CD14-positive monocyte (primary cell): ENCODE measurements around the gene GRWD1. TPM values are rescaled to one million over a fixed set of nuclear protein-coding genes. Genes with fewer than 3 reads are reported as not detected.

Experiments
- DNase-seq, 3 donors: peaks; one replicate each; pipeline ENCODE4 v3.0.0-alpha.2; 2011 to 2022
- H2AFZ ChIP-seq: 2 replicates; pipeline ENCODE4 v1.6.0; 2012; ENCODE audit warnings: mild to moderate bottlenecking, low read depth, low read length, inconsistent platforms; ENCODE audit not compliant: insufficient read depth, poor library complexity, severe bottlenecking
- H3K27ac ChIP-seq, 2 donors: 1 replicate in 1 of 2; 2 replicates in 1 of 2; pipeline ENCODE4 v1.5.1; 2012 to 2013; ENCODE audit warnings: low read length in 2 of 2, control low read depth in 1 of 2, inconsistent platforms in 1 of 2, low read depth in 1 of 2, mild to moderate bottlenecking in 1 of 2
- H3K27me3 ChIP-seq, 2 donors: one replicate each; pipeline versions ENCODE4 v1.6.0 to v1.6.1; 2011 to 2013; ENCODE audit warnings: low read length in 2 of 2; ENCODE audit not compliant: control insufficient read depth in 2 of 2, insufficient read depth in 2 of 2
- H3K36me3 ChIP-seq, 2 donors: replicated peaks in 1 of 2; 1 replicate in 1 of 2; 2 replicates in 1 of 2; pipeline versions ENCODE4 v1.5.1 to v1.6.1; 2012 to 2013; ENCODE audit warnings: low read length in 2 of 2, control low read depth in 1 of 2, inconsistent platforms in 1 of 2, mild to moderate bottlenecking in 1 of 2; ENCODE audit not compliant: insufficient read depth in 2 of 2, control insufficient read depth in 1 of 2
- H3K4me1 ChIP-seq, 2 donors: 1 replicate in 1 of 2; 2 replicates in 1 of 2; pipeline versions ENCODE4 v1.5.1 to v1.6.1; 2012 to 2013; ENCODE audit warnings: low read length in 2 of 2, control low read depth in 1 of 2, inconsistent platforms in 1 of 2, mild to moderate bottlenecking in 1 of 2, moderate library complexity in 1 of 2; ENCODE audit not compliant: insufficient read depth in 2 of 2, control insufficient read depth in 1 of 2
- H3K4me2 ChIP-seq: replicated peaks from 2 replicates; pipeline ENCODE3; 2012; ENCODE audit warnings: low read length, moderate library complexity, mild to moderate bottlenecking; ENCODE audit not compliant: poor library complexity, severe bottlenecking; ENCODE audit errors: extremely low read depth
- H3K4me3 ChIP-seq, 3 experiments: fragments of 200-600 bp in 1 of 3; sonication (generic) in 1 of 3; replicated peaks in 1 of 3; 1 replicate in 2 of 3; 2 replicates in 1 of 3; pipeline ENCODE4 v1.5.1; 2011 to 2013; ENCODE audit warnings: low read length in 3 of 3, mild to moderate bottlenecking in 3 of 3, control low read depth in 2 of 3, low read depth in 2 of 3, inconsistent platforms in 1 of 3, moderate library complexity in 1 of 3
- H3K79me2 ChIP-seq: 2 replicates; pipeline ENCODE4 v1.6.0; 2012; ENCODE audit warnings: mild to moderate bottlenecking, control low read depth, inconsistent platforms, low read length, moderate library complexity; ENCODE audit not compliant: insufficient read depth
- H3K9ac ChIP-seq: 2 replicates; pipeline ENCODE4 v1.6.0; 2017; ENCODE audit warnings: low read length, mild to moderate bottlenecking; ENCODE audit not compliant: insufficient read depth, poor library complexity, severe bottlenecking
- H3K9me3 ChIP-seq, 2 donors: replicated peaks in 1 of 2; 1 replicate in 1 of 2; 2 replicates in 1 of 2; pipeline versions ENCODE4 v1.5.1 to v1.6.1; 2012 to 2013; ENCODE audit warnings: low read length in 2 of 2, control low read depth in 1 of 2; ENCODE audit not compliant: control insufficient read depth in 1 of 2, insufficient read depth in 1 of 2
- H4K20me1 ChIP-seq: 2 replicates; pipeline ENCODE4 v1.6.0; 2012; ENCODE audit warnings: mild to moderate bottlenecking, low read length, control low read depth, moderate library complexity; ENCODE audit not compliant: insufficient read depth
- H3K27ac Mint-ChIP-seq, 7 donors: one replicate each; pipeline ENCODE4 v1.8.0; 2020; ENCODE audit warnings: mild to moderate bottlenecking in 7 of 7, mixed read lengths in 7 of 7, moderate library complexity in 6 of 7, inconsistent platforms in 2 of 7
- H3K27me3 Mint-ChIP-seq, 3 donors: one replicate each; pipeline ENCODE4 v1.8.0; 2021 to 2022; ENCODE audit warnings: low read depth in 3 of 3, mild to moderate bottlenecking in 3 of 3, mixed read lengths in 3 of 3, moderate library complexity in 3 of 3, inconsistent platforms in 1 of 3
- H3K36me3 Mint-ChIP-seq, 2 donors: one replicate each; pipeline ENCODE4 v1.8.0; 2020; ENCODE audit warnings: mixed read lengths in 2 of 2, inconsistent platforms in 1 of 2, mild to moderate bottlenecking in 1 of 2
- H3K4me1 Mint-ChIP-seq: one replicate; pipeline ENCODE4 v1.8.0; 2020; ENCODE audit warnings: mild to moderate bottlenecking, mixed read lengths
- H3K4me3 Mint-ChIP-seq, 2 donors: one replicate each; pipeline ENCODE4 v1.8.0; 2020; ENCODE audit warnings: mild to moderate bottlenecking in 2 of 2, mixed read lengths in 2 of 2, moderate library complexity in 1 of 2
- H3K9me3 Mint-ChIP-seq, 7 donors: one replicate each; pipeline ENCODE4 v1.8.0; 2020 to 2022; ENCODE audit warnings: mixed read lengths in 7 of 7, mild to moderate bottlenecking in 6 of 7, moderate library complexity in 6 of 7, inconsistent platforms in 2 of 7
- WGBS: methylation state at CpG from one replicate; pipeline ENCODE4 v1.1.5; 2013; ENCODE audit warnings: missing lambda C conversion rate; ENCODE audit not compliant: insufficient coverage; 5-methylcytosine and 5-hydroxymethylcytosine counted together
- intact Hi-C, 2 donors: fragments of 100-400 bp; cut with micrococcal nuclease; formaldehyde crosslinking; loops; one replicate each; pipeline versions ENCODE4 v1.15.0 to v1.15.1; 2023
- polyA plus RNA-seq, 3 donors: library from polyadenylated mRNA; depleted of rRNA in 1 of 3; unstranded in 2 of 3; stranded (reverse) in 1 of 3; fragments of 300-500 nt in 2 of 3; fragments of >200 nt in 1 of 3; fragmentation: Illumina TruSeq in 2 of 3; gene quantifications; 1 replicate in 2 of 3; 2 replicates in 1 of 3; pipeline ENCODE4 v1.2.3, GENCODE V29; 2012 to 2021
- TF ChIP-seq, protein P1 (sequence below): fragments of 200-600 bp; IDR thresholded peaks from one replicate; pipeline ENCODE4 v1.8.0; 2022; ENCODE audit warnings: antibody characterized with exemption, mild to moderate bottlenecking

Gene GRWD1
- polyA plus RNA-seq, 3 donors, result 3.7 to 13.9 (median 10.0) TPM

DNA sequence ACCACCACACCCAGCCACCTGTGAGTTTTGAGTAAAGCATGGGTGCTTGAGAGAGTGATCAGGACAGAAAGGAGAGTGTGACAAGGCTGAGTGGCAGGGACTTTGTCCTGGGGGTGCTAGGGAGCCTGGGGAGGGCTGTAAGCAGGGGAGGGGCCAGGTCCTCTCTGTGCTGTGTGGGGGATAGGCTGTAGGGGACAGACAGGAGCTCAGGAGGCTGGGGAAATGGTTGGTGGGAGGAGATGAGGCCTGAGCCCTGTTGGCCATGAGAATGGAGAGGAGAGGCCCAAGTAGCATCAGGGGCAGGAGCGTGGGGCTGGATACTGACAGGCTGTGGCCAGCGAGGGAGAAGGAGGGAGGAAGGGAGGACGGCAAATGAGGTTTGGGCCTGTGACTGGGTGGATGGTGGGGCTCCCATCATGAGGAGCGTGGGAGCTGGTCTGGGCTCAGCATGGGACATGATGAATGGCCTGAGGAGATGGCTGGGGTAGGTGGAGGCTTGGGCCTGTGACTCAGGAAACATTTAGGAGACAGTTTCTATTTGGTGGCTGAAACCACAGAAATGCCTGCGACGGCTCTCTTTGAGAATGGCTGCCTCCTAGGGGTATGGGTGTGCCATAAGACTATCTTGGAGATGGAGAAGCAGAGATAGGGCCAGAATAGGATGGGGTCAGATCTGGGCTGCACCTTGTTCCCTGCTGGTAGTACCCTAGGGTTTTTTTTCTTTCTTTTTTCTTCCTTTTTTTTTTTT is 27.3 kb upstream of the GRWD1 start:
- Histone ChIP-seq H4K20me1 (no peaks in the 10 kb centered on the region), H3K9me3 (no peaks in the 10 kb centered on the region), H3K27ac (no peak overlapping the region), H3K4me2 (peak overlapping the region; percentile 49), H3K27me3 (peaks cover 0 to 21% of the 10 kb centered on the region in 2 donors), H3K4me1 (peaks cover 23 to 30% of the 10 kb centered on the region in 2 donors), H3K79me2 (no peaks in the 10 kb centered on the region), H3K36me3 (no peaks in the 10 kb centered on the region), H3K9ac (no peak overlapping the region), H3K4me3 (peak overlapping the region in 1 of 3 experiments; percentile 52), H2AFZ (no peak overlapping the region)
- WGBS, result 66% methylated on average over 6 of the region's 6 CpGs
- Mint-ChIP-seq H3K4me3 (peak overlapping the region in 1 of 2 donors; percentile 92), H3K27ac (peak overlapping the region in 5 of 7 donors; percentile 15 to 87 (median 43)), H3K27me3 (peaks cover 19 to 32% (median 21%) of the 10 kb centered on the region in 3 donors), H3K36me3 (peaks cover 0 to 4% of the 10 kb centered on the region in 2 donors), H3K4me1 (peaks cover 30% of the 10 kb centered on the region), H3K9me3 (peaks cover 0 to 9% (median 1%) of the 10 kb centered on the region in 7 donors)
- intact Hi-C loops, result no loop called here
- peak in 2 of 3 donors; percentile 16 to 30 for DNase-seq
- TF ChIP-seq, protein P1, sequence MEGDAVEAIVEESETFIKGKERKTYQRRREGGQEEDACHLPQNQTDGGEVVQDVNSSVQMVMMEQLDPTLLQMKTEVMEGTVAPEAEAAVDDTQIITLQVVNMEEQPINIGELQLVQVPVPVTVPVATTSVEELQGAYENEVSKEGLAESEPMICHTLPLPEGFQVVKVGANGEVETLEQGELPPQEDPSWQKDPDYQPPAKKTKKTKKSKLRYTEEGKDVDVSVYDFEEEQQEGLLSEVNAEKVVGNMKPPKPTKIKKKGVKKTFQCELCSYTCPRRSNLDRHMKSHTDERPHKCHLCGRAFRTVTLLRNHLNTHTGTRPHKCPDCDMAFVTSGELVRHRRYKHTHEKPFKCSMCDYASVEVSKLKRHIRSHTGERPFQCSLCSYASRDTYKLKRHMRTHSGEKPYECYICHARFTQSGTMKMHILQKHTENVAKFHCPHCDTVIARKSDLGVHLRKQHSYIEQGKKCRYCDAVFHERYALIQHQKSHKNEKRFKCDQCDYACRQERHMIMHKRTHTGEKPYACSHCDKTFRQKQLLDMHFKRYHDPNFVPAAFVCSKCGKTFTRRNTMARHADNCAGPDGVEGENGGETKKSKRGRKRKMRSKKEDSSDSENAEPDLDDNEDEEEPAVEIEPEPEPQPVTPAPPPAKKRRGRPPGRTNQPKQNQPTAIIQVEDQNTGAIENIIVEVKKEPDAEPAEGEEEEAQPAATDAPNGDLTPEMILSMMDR, result no peak

DNA sequence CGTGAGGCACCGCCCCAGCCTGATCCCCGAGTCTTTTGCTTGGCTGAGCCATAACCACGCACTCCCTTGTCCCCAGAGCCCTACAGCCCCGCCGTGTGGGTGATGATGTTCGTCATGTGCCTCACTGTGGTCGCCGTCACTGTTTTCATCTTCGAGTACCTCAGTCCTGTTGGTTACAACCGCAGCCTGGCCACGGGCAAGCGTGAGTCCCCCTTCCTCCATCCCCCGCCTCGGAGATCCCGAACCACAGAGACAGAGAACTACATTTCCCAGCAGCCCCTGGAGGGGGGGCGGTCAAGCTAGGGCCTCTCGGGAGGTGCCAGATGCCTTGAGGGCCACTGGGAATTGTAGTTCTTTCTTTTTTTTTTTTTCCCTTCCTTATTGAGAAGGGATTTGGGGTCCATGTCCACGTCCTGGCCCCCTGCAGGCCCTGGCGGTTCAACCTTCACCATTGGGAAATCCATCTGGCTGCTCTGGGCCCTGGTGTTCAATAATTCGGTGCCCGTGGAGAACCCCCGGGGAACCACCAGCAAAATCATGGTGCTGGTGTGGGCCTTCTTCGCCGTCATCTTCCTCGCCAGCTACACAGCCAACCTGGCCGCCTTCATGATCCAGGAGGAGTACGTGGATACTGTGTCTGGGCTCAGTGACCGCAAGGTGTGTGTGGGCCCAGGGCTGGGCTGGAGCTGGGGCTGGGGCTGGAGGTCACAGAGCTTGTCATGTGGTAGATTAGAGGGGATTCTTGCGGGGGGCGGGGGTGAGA is 26.4 kb upstream of the GRWD1 start:
- DNase-seq, result peak; percentile 48 to 68 (median 65)
- peaks cover 0 to 4% of the 10 kb centered on the region in 2 donors for H3K36me3 Mint-ChIP-seq
- intact Hi-C loops, result no loop called here
- no peaks in the 10 kb centered on the region for H4K20me1 ChIP-seq
- WGBS, result 60% methylated on average over 19 of the region's 31 CpGs
- no peaks in the 10 kb centered on the region for H3K36me3 ChIP-seq
- H3K27ac Mint-ChIP-seq, result peak overlapping the region in 6 of 7 donors; percentile 21 to 87 (median 56)
- H3K27ac ChIP-seq, result no peak overlapping the region
- TF ChIP-seq, protein P1, result no peak
- H3K9me3 Mint-ChIP-seq, result peaks cover 0 to 9% (median 1%) of the 10 kb centered on the region in 7 donors
- H3K27me3 ChIP-seq, result peaks cover 0 to 12% of the 10 kb centered on the region in 2 donors
- peak overlapping the region; percentile 75 to 92 for H3K4me3 Mint-ChIP-seq
- H3K79me2 ChIP-seq, result no peaks in the 10 kb centered on the region
- H3K4me1 ChIP-seq, result peaks cover 24 to 32% of the 10 kb centered on the region in 2 donors
- H3K9me3 ChIP-seq, result no peaks in the 10 kb centered on the region
- peak overlapping the region in 1 of 3 experiments; percentile 52 for H3K4me3 ChIP-seq
- H3K9ac ChIP-seq, result no peak overlapping the region
- H3K4me1 Mint-ChIP-seq, result peaks cover 29% of the 10 kb centered on the region
- H2AFZ ChIP-seq, result peak overlapping the region; percentile 42
- H3K27me3 Mint-ChIP-seq, result peaks cover 10 to 24% (median 13%) of the 10 kb centered on the region in 3 donors
- peak overlapping the region; percentile 49 for H3K4me2 ChIP-seq
